ENCODE results near the gene GALNS. TPM values are rescaled to one million over a fixed set of nuclear protein-coding genes. Genes with fewer than 3 reads are reported as not detected.

Gene GALNS, protein sequence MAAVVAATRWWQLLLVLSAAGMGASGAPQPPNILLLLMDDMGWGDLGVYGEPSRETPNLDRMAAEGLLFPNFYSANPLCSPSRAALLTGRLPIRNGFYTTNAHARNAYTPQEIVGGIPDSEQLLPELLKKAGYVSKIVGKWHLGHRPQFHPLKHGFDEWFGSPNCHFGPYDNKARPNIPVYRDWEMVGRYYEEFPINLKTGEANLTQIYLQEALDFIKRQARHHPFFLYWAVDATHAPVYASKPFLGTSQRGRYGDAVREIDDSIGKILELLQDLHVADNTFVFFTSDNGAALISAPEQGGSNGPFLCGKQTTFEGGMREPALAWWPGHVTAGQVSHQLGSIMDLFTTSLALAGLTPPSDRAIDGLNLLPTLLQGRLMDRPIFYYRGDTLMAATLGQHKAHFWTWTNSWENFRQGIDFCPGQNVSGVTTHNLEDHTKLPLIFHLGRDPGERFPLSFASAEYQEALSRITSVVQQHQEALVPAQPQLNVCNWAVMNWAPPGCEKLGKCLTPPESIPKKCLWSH
- total RNA-seq: 26.8 and 30.7 TPM in 2 replicates

DNA sequence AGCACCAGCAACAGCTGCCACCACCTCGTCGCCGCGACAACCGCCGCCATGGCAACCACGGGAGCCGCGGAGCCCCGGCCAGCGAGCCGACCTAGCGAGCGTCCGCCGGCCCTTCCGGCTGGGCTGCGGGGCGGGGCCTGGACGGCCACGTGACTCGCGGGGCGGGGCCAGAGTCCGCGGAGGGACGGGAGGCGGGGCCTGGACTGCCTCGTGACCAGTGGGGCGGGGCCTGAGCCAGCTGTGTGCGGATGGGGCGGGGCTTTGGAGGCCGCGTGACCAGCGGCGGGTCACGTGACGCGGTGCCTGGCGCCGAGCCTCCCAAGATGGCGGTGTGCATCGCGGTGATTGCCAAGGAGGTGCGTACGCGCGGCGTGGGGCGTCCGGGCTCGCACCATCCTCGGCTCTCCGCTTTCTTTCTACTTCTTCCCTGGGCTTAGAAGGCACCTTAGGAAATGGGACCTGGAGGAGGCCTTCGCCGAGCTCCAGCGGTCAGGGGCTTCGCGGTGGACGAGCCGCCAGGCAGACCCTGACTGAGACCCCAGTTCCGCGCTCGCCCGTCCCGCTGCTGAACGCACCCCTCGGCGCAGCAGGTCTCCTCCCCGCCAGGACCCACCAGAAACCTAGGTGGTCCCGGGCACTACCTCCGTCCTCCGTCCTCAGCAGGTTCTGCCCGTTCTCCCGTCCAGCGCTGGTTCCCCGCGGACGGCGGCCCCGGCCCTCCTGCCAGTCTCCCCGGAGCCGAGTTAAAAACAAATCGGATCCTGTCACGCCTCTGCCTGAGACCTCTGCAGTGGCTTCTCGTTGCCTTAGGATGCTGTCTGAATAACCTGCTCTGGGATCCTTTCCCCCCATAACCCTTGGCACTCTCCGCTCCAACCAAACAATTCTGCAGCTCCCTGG, at the start of gene GALNS, which contains the start of gene TRAPPC2L:
Gene GALNS, minus strand, starts transcription at position 120 of the 900 bp plus-strand sequence. Its CDS starts 70 bp downstream, at position 50.
Gene TRAPPC2L, plus strand, starts transcription at position 300 of the 900 bp plus-strand sequence. Its CDS starts 24 bp downstream, at position 324.

DNA sequence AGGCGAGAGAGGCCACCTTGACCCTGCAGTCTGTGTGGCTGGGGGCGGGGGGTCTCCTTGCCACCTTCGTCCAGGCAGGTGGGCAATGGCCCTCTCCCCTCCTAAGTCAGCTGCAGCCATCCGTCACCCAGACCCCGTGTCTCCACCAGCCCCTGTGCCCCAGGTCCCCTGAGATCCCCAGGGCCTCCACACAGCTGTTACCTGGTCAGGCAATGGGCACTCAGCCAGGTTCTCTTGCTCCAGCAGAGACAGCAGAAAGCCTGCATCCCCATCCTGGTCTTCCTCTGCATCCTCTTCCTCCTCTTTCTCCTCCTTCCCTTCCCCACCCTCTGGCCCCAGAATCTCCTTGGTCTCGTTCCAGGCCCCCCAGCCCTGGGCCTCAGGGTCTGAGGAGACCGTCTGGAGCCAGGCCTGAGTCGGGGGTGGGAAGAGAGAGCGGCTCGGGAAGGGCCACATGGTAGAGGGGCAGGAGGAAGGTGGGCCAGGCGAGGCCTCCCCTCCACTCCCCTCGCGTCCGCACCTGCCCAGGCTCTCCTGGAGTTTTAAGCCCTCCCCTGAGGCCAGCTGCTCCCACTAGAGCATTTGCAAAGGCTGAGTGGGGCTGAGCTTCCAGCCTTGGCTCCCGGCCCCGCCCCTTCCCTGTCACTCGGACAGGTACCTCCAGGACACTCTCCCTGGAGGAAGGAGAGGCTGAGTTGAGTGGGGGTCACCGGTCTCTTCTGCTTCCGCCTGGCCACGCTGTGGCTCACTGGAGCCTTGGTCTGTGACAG, 9.6 kb upstream of the GALNS start, which contains the start of gene PABPN1L:
Gene PABPN1L, minus strand, starts transcription at position 510 of the 770 bp plus-strand sequence. Its CDS starts 54 bp downstream, at position 456.

DNA sequence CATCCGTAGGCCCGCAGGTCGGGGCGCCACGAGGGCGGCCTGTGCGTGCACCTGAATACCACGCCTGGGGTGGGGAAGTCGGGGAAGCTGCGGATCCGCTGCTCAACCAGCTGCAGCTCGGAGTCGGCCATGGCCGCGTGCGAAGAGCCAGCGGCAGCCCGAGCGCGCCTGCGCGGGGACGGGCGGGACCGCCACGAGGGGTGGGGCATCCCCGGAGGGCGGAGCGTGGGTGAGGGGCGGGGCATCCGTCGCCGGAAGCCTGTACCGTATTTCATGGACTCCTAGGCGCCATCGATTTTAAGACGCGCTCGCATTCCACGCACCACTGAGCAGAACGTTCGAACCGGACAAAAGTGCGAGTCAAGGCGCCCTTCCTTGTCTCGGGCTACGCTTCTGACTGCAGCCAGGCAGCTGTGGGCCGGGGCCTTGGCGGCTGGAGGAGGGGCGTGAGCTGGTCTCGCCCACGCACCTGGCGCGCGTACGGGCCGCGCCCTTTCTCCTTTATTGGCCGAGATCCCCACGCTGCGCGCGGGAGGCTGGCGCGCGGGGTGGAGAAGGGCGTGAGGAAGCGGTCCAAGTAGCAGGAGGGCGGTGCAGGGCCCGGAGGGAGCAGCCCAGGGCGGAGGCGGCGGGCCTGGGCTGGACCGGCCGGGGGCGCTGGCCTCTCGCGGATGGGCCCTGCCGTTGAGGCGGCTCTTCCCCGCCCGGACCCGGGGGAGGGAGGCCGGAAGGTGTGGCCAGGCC, 44.8 kb downstream of the GALNS start, which contains the start of gene APRT:
Gene APRT, minus strand, starts transcription at position 160 of the 744 bp plus-strand sequence. Its CDS starts 29 bp downstream, at position 131.

DNA sequence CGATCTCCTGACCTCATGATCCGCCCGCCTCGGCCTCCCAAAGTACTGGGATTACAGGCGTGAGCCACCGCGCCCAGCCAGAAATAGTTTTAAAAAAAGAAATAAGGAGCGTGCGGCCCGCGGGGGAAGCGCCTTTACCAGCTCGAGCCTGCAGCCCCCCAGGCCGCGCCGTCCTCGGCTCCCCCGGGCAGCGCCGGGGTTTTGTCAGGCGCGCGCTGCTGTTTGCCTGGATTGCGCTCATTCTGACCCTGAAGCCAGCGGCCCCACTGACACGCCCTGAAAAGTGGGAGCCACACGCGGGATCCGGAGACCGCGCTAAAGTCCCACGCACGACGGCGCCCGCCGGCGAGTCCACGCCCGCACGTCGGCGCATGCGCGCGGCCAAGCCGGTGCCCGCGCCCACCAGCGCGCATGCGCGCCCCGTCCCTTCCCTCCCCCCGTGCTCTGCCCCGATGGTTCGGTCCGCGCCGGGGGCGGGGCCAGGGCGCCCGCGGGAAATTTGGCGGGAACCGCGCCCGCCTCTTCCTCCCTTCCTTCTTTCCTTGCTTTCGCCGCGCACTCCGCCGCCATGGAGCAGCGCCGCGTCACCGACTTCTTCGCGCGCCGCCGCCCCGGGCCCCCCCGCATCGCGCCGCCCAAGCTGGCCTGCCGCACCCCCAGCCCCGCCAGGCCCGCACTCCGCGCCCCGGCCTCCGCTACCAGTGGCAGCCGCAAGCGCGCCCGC, 53.3 kb downstream of the GALNS start, which contains the start of gene CDT1:
Gene CDT1, plus strand, starts transcription at position 526 of the 724 bp plus-strand sequence. Its CDS starts 43 bp downstream, at position 569.

DNA sequence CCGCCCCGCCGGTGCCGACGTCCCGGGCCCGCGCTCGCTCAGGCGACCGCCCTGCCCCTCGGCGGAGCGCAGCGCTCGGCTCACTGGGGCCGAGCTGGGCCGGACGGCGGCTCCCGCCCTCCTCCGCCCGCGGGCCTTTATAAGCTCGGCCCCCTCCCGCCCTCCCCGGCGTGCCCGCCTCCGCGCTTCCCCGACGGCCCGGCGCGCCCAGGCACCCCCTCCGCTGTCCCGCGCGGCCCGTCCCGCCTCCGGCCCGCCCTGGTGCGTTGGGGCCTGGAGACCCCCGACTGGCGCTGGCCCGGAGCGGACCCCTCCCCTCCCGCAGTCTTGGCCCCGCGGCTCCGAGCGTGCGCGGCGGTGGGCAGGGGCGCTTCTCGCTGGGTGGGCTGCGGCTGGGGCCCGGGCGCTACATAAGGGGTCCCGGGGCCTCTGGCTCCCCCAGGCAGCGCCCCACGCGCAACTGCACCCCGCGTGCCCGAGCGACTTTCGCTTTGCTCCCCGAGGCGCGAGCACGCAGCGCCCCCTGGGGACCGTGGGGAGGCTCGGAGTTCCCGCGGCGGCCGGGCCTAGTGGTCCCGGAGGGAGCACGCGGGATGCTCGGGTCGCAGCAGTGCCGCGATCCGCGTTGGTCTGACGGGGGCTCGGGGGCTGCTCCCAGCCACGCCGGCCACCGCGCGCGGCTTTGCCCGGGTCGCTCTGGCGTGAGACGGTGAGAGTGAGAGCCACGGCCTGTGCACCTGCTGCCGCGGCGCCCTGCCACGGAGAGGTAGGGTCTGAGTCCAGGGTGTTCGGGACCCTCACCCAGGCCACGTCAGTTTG, 71.4 kb downstream of the GALNS start, which contains the start of gene PIEZO1:
Gene PIEZO1, minus strand, starts transcription at position 115 of the 819 bp plus-strand sequence. CDS start 256 bp downstream, outside the sequence.

Other genes starting within 250 kb of the GALNS start
- 0.12 TPM in 1 of 2 replicates, not detected in the other for gene IL17C, start 218.4 kb downstream of the GALNS start, total RNA-seq
- 138 and 211 TPM in 2 replicates for gene CYBA, start 205.9 kb downstream of the GALNS start, total RNA-seq
- gene MVD, start 193.9 kb downstream of the GALNS start, total RNA-seq: 186 and 246 TPM in 2 replicates
- 0.11 and 0.12 TPM in 2 replicates for gene SNAI3, start 170.4 kb downstream of the GALNS start, total RNA-seq
- 17.5 and 18.6 TPM in 2 replicates for gene RNF166, start 150.5 kb downstream of the GALNS start, total RNA-seq
- gene CTU2, start 150.4 kb downstream of the GALNS start, total RNA-seq: 17.9 and 28.8 TPM in 2 replicates
- 205 and 266 TPM in 2 replicates for gene PIEZO1, start 71.7 kb downstream of the GALNS start, total RNA-seq
- gene CDT1, start 53.2 kb downstream of the GALNS start, total RNA-seq: 6.1 and 25.0 TPM in 2 replicates
- gene APRT, start 45.0 kb downstream of the GALNS start, total RNA-seq: 60.5 and 67.5 TPM in 2 replicates
- 50.2 and 59.4 TPM in 2 replicates for gene TRAPPC2L, start 180 bp upstream of the GALNS start, total RNA-seq
- gene PABPN1L, start 9.7 kb upstream of the GALNS start, total RNA-seq: not detected in 2 replicates
- gene CBFA2T3, start 120.3 kb upstream of the GALNS start, total RNA-seq: not detected in 2 replicates
- gene ACSF3, start 236.9 kb upstream of the GALNS start, total RNA-seq: 25.1 and 26.6 TPM in 2 replicates

Measured in uterine smooth muscle cell (primary cell).